HepG2 (cell line): ENCODE results near the gene ZNF234. TPM values are rescaled to one million over a fixed set of nuclear protein-coding genes. Genes with fewer than 3 reads are reported as not detected.

Experiments
- BATF2 ChIP-seq: sonication (generic); formaldehyde crosslinking; IDR thresholded peaks from 2 replicates; pipeline ENCODE4 v1.8.0; 2022; ENCODE audit warnings: mild to moderate bottlenecking, missing genetic modification reagents, moderate library complexity
- CHD4 ChIP-seq: fragments of 200-600 bp; sonication (generic); IDR thresholded peaks from 2 replicates; pipeline ENCODE4 v1.7.0; 2017; ENCODE audit warnings: mild to moderate bottlenecking, low read length, borderline replicate concordance
- DR1 ChIP-seq: sonication (generic); formaldehyde crosslinking; IDR thresholded peaks from 2 replicates; pipeline ENCODE4 v1.8.0; 2021; ENCODE audit warnings: mild to moderate bottlenecking, missing genetic modification reagents, inconsistent platforms
- FOXP4 ChIP-seq: sonication (generic); formaldehyde crosslinking; IDR thresholded peaks from 2 replicates; pipeline ENCODE4 v1.4.0; 2020; ENCODE audit warnings: missing genetic modification reagents
- GMEB2 ChIP-seq: IDR thresholded peaks from 2 replicates; pipeline ENCODE4 v1.6.1; 2016; ENCODE audit warnings: missing biosample characterization, missing genetic modification reagents, low read depth
- HMGXB3 ChIP-seq: sonication (generic); formaldehyde crosslinking; IDR thresholded peaks from 2 replicates; pipeline ENCODE4 v1.4.0; 2020; ENCODE audit warnings: missing genetic modification reagents, borderline replicate concordance
- KDM5A ChIP-seq: fragments of 200-600 bp; sonication (generic); IDR thresholded peaks from 2 replicates; pipeline ENCODE4 v1.7.0; 2018; ENCODE audit warnings: antibody characterized with exemption, mild to moderate bottlenecking, low read length, borderline replicate concordance
- NR1H2 ChIP-seq: sonication (generic); formaldehyde crosslinking; IDR thresholded peaks from 2 replicates; pipeline ENCODE4 v1.8.1; 2022; ENCODE audit warnings: low read depth, missing genetic modification reagents, borderline replicate concordance
- RFX1 ChIP-seq: fragments of 450-650 bp; IDR thresholded peaks from 2 replicates; pipeline ENCODE4 v1.6.1; 2017
- THRA ChIP-seq: sonication (generic); formaldehyde crosslinking; IDR thresholded peaks from 2 replicates; pipeline ENCODE4 v1.4.0; 2020; ENCODE audit warnings: missing genetic modification reagents, borderline replicate concordance
- THYN1 ChIP-seq: sonication (generic); formaldehyde crosslinking; IDR thresholded peaks from 2 replicates; pipeline ENCODE4 v1.8.1; 2023; ENCODE audit warnings: low read depth, mild to moderate bottlenecking, moderate library complexity, missing genetic modification reagents, borderline replicate concordance
- TOE1 ChIP-seq: sonication (generic); formaldehyde crosslinking; IDR thresholded peaks from 2 replicates; pipeline ENCODE4 v1.4.0; 2020; ENCODE audit warnings: mild to moderate bottlenecking, missing genetic modification reagents
- ZNF136 ChIP-seq: sonication (generic); formaldehyde crosslinking; IDR thresholded peaks from 2 replicates; pipeline ENCODE4 v1.8.1; 2022; ENCODE audit warnings: low read depth, mild to moderate bottlenecking, moderate library complexity, missing genetic modification reagents
- ZNF432 ChIP-seq: sonication (generic); formaldehyde crosslinking; IDR thresholded peaks from 2 replicates; pipeline ENCODE4 v1.5.0; 2020; ENCODE audit warnings: missing genetic modification reagents, mild to moderate bottlenecking, borderline replicate concordance
- ZNF468 ChIP-seq: sonication (generic); formaldehyde crosslinking; IDR thresholded peaks from 2 replicates; pipeline ENCODE4 v1.8.0; 2022; ENCODE audit warnings: mild to moderate bottlenecking, moderate library complexity, missing genetic modification reagents
- ZNF839 ChIP-seq: sonication (generic); formaldehyde crosslinking; IDR thresholded peaks from 2 replicates; pipeline ENCODE4 v1.4.0; 2020; ENCODE audit warnings: missing genetic modification reagents, mild to moderate bottlenecking, borderline replicate concordance
- polyA plus RNA-seq, 8 experiments: library from polyadenylated mRNA; depleted of rRNA in 3 of 8; stranded (reverse) in 7 of 8; unstranded in 1 of 8; fragments of >200 nt; fragmentation: Illumina TruSeq in 4 of 8; extraction: Trizol in 4 of 8; gene quantifications; 2 replicates each; pipeline versions ENCODE4 v1.2.1 to v1.2.3, GENCODE V29; 2011 to 2016; ENCODE audit warnings: low read depth in 4 of 8, missing spikeins in 1 of 8, mixed read lengths in 1 of 8; ENCODE audit not compliant: insufficient read depth in 1 of 8
- total RNA-seq, 5 experiments: library from RNA; depleted of rRNA; stranded (reverse); fragments of >200 nt; fragmentation: Illumina TruSeq; extraction: Trizol; gene quantifications; 2 replicates each; pipeline ENCODE4 v1.2.3, GENCODE V29; 2016; ENCODE audit warnings: low read depth in 1 of 5

ZNF234 gene
- total and polyA plus RNA-seq, 2 of the 13 experiments (the other 11 are each of a cell fraction or from before 2014, with no cell fraction given), result 3.5 to 11.2 TPM

- TF ChIP-seq HMGXB3 (CRISPR knock-in tag), result peak; percentile 62
- peak; percentile 72; the same call in 1 of the 2 replicates for TF ChIP-seq TOE1 (CRISPR knock-in tag)
- no peak for TF ChIP-seq THRA (CRISPR knock-in tag)
- no peak for TF ChIP-seq ZNF468 (CRISPR knock-in tag)
- no peak for TF ChIP-seq DR1
- peak; percentile 60 for TF ChIP-seq FOXP4 (CRISPR knock-in tag)
- TF ChIP-seq ZNF839, result no peak
- TF ChIP-seq ZNF136 (CRISPR knock-in tag), result no peak
- TF ChIP-seq CHD4, result no peak
- peak; percentile 66; the same call in 1 of the 2 replicates for TF ChIP-seq KDM5A
- no peak for TF ChIP-seq THYN1 (CRISPR knock-in tag)
- no peak for TF ChIP-seq RFX1
- no peak for TF ChIP-seq ZNF432
- TF ChIP-seq GMEB2 (CRISPR knock-in tag), result no peak
- no peak for TF ChIP-seq NR1H2 (CRISPR knock-in tag)
- no peak for TF ChIP-seq BATF2
Measured at GRCh38 chr19:44164673-44165512, 23.5 kb downstream of the ZNF234 start, which contains the start of gene ZNF226 (continued).
